Fibroblast of mammary gland (primary cell): ENCODE measurements around the gene DOLPP1.

Source experiments
- DNase-seq: peaks from one replicate; pipeline ENCODE4 v3.0.0-alpha.2; 2010; ENCODE audit warnings: low read depth
- H3K4me3 ChIP-seq: 2 replicates; pipeline ENCODE4 v1.5.1; 2011; ENCODE audit warnings: low read depth, mild to moderate bottlenecking, low read length, moderate library complexity; ENCODE audit not compliant: control insufficient read depth
- TF ChIP-seq, protein P1 (sequence below): conservative IDR thresholded peaks from 2 replicates; pipeline ENCODE4 v1.5.1; 2011; ENCODE audit warnings: low read depth, low read length, inconsistent platforms; ENCODE audit not compliant: control insufficient read depth, insufficient read depth

Gene DOLPP1

GRCh38 chr9:129101279-129101678, 20.4 kb downstream of the DOLPP1 start:
- H3K4me3 ChIP-seq: no peak overlapping the region
- no peak for DNase-seq
- TF ChIP-seq, protein P1, sequence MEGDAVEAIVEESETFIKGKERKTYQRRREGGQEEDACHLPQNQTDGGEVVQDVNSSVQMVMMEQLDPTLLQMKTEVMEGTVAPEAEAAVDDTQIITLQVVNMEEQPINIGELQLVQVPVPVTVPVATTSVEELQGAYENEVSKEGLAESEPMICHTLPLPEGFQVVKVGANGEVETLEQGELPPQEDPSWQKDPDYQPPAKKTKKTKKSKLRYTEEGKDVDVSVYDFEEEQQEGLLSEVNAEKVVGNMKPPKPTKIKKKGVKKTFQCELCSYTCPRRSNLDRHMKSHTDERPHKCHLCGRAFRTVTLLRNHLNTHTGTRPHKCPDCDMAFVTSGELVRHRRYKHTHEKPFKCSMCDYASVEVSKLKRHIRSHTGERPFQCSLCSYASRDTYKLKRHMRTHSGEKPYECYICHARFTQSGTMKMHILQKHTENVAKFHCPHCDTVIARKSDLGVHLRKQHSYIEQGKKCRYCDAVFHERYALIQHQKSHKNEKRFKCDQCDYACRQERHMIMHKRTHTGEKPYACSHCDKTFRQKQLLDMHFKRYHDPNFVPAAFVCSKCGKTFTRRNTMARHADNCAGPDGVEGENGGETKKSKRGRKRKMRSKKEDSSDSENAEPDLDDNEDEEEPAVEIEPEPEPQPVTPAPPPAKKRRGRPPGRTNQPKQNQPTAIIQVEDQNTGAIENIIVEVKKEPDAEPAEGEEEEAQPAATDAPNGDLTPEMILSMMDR: no peak

GRCh38 chr9:129102095-129102525, 21.2 kb downstream of the DOLPP1 start:
- TF ChIP-seq, protein P1: no peak
- DNase-seq: no peak
- H3K4me3 ChIP-seq: no peak overlapping the region

DNA sequence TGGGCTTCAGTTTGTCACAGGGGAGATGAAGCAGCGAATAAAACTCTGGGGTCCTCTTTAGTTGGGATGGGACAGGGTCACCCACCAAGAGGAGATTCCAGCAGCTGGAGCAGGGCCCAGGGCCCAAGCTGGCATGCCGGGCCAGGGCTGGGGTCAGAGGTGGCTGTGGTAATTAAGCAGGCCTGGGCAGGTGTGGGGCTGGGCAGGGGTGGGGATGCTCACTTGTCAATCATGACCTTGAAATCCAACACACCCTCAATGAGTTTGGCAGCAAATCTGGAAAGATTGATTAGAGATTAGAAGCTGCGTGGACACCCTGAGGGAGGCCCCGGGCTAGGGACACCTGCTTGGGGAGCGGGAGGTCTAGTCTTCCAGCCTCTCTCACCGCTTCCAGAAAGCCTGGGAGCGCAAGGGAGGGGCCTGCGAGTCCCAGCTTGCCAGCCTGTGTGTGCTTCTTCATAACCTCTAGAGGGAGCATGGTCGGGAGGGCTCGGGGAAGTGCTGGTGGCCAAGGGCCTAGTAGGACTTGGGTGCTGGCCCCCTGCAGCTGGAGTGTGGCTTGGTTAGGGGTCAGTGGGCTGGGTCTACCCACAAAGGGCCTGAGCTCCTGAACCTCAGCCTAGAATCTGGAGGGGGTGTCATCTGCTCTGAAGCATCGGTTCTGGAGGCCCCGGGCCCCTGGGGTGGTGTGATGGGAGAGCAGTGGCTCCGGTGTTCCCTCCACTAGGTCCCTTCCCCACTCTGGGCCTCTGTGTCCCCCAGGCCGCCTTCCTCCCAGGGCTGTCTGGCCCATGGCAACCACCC, 22.1 kb downstream of the DOLPP1 start:
- no peak overlapping the region for H3K4me3 ChIP-seq
- TF ChIP-seq, protein P1: peak; percentile 55
- DNase-seq: peak; percentile 47

GRCh38 chr9:129103595-129103965, 22.7 kb downstream of the DOLPP1 start:
- H3K4me3 ChIP-seq: no peak overlapping the region
- DNase-seq: no peak
- TF ChIP-seq, protein P1: no peak

DNA sequence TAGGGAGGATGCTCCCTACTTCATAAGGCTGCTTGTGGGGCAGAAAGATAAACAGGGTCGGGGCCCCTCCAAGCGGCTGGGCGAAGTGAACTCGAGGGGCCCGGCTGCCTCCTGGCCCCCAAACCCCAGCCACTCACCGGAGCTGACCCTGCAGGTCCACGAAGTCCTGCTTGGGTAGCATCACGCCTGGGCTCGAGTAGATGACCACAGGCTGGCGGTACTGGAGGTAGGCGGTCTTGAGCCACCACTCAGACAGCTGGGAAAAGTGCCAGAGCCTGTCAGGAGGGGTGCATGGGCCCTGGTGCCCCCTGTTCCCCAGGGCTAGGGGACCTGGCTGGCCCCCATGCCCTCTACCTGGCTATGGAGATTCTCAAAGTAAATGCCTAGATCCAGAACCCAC, 23.1 kb downstream of the DOLPP1 start:
- TF ChIP-seq, protein P1: no peak
- no peak overlapping the region for H3K4me3 ChIP-seq
- DNase-seq: no peak

DNA sequence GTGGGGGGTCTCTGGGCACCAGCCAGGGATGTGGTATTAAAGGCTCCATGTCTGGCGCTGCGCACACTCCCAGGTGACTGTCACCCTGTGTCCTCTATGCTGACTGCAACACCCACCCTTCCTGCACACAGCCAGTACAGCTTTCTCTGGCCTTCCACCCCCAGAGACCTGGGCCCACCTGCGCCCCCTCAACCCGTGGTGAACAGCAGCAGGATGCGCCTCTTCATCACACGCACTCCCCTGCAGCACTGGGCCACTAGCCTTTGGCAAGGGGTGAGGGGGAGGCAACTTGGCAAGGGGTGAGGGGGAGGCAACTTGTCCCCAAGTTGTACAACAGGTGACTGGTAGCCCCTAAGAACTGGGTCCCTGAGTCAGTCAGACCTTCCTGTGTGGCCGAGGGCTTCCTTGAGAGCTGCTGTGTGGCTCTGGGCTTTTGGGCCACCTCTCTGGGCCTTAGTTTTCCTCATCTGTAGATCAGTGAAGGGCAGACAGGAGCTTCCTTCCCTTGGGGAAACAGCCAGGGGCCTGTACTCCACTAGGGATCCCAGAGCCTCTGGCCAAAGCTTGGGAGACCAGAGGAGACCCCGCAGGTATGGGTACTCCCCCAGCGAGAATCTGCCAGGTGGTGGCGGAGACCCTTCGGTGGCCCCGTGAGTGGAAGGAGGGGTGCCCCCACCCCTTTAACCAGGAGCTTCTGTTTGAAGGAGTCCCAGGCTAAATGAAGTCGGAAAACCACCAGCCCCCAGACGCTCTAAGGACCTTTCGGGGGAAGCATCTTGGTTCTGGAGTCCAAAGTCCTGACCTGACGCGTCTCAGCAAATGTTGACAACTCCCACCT, 25.2 kb downstream of the DOLPP1 start:
- H3K4me3 ChIP-seq: no peak overlapping the region
- no peak for DNase-seq
- TF ChIP-seq, protein P1: no peak
